Spleen (tissue), 7 donors: ENCODE measurements around the gene TMEM131.

ENCODE experiments used
- CTCF ChIP-seq, 11 experiments: fragments of 200-600 bp in 7 of 11; fragments of 450-650 bp in 4 of 11; sonication (generic) in 4 of 11; IDR thresholded peaks in 8 of 11; conservative IDR thresholded peaks in 3 of 11; 1 replicate in 7 of 11; 2 replicates in 4 of 11; pipeline versions ENCODE4 v1.4.0 to v1.8.0; 2016 to 2021; ENCODE audit warnings: antibody characterized with exemption in 11 of 11, inconsistent platforms in 4 of 11, mild to moderate bottlenecking in 1 of 11
- POLR2A ChIP-seq, 3 donors: fragments of 450-650 bp; IDR thresholded peaks; one replicate each; pipeline ENCODE4 v1.5.1; 2017; ENCODE audit warnings: antibody characterized with exemption in 3 of 3, mild to moderate bottlenecking in 1 of 3
- donor health status: DM: no; HTN: no; CAD: no; lungs with moderate emphysema.
- donor health status: DM: no; HTN: no; CAD: no.
- donor health status: DM: no; HTN: no; CAD: no.

DNA sequence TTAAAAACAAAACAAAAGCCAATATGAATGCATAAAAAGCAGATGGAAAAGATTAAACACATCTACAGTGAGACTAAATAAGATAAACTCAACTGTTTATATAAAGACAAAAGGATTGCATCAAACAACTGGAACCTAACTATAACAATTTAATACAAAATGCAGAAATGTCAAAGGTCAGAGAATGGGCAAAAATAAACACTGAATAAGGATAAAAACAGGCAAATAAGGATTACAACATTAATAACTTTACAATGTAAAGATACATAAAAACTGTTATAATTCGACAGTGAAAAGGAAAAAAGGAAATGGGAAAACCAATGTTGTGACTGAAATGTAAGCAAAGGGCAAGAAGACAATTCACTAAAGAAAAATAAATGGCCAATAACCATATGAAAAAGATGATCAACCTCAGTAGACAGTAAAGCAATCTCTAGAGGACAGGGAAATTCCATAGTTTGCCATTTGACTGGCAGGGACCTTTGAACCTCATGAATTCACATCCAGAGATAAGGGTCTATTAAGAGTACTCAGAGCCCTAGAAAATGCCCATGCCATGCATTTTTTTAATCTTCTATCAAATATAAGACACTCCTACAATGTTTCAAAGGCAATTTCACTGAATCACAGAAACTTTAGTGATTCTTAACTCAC, 83.7 kb downstream of the TMEM131 start:
- TF ChIP-seq CTCF (IDR thresholded peaks at IDR 0.05 in 8 of 11, conservative IDR thresholded peaks at IDR 0.05 in 3 of 11), result no peak
- TF ChIP-seq POLR2A (IDR thresholded peaks at IDR 0.05), result no peak
